Liver (tissue), 9 donors: ENCODE results near the gene GPR146. TPM values are rescaled to one million over a fixed set of nuclear protein-coding genes. Genes with fewer than 3 reads are reported as not detected.
A peak's percentile ranks its signal among the peaks of the same experiment; 100 is the strongest.

ENCODE experiments used
- DNase-seq: peaks from one replicate; pipeline ENCODE4 v3.0.0-alpha.2; 2017; ENCODE audit warnings: low spot score
- H3K27ac ChIP-seq, 2 donors: one replicate each; pipeline ENCODE4 v1.7.0; 2013; ENCODE audit warnings: inconsistent platforms in 2 of 2, low read length in 2 of 2, control low read depth in 1 of 2, low read depth in 1 of 2, mild to moderate bottlenecking in 1 of 2
- H3K27me3 ChIP-seq, 4 donors: one replicate each; pipeline versions ENCODE4 v1.6.1 to v1.7.0; 2013; ENCODE audit warnings: low read length in 3 of 4, inconsistent platforms in 1 of 4, mild to moderate bottlenecking in 1 of 4, moderate library complexity in 1 of 4; ENCODE audit not compliant: control insufficient read depth in 4 of 4, insufficient read depth in 4 of 4
- H3K36me3 ChIP-seq, 4 donors: one replicate each; pipeline versions ENCODE4 v1.6.1 to v1.7.0; 2013; ENCODE audit warnings: low read length in 3 of 4, mild to moderate bottlenecking in 3 of 4, low read depth in 1 of 4, moderate library complexity in 1 of 4; ENCODE audit not compliant: control insufficient read depth in 4 of 4, insufficient read depth in 3 of 4
- H3K4me1 ChIP-seq, 4 donors: one replicate each; pipeline versions ENCODE4 v1.6.1 to v1.7.0; 2013; ENCODE audit warnings: low read length in 3 of 4, mild to moderate bottlenecking in 3 of 4, moderate library complexity in 1 of 4; ENCODE audit not compliant: control insufficient read depth in 4 of 4, insufficient read depth in 4 of 4
- H3K4me3 ChIP-seq, 3 donors: one replicate each; pipeline versions ENCODE4 v1.6.1 to v1.7.0; 2013; ENCODE audit warnings: low read length in 3 of 3, control low read depth in 1 of 3, low read depth in 1 of 3, mild to moderate bottlenecking in 1 of 3
- H3K9ac ChIP-seq, 2 donors: one replicate each; pipeline ENCODE4 v1.7.0; 2013; ENCODE audit warnings: low read length in 2 of 2, mild to moderate bottlenecking in 2 of 2, moderate library complexity in 2 of 2, control low read depth in 1 of 2, low read depth in 1 of 2
- H3K9me3 ChIP-seq, 4 donors: one replicate each; pipeline versions ENCODE4 v1.6.1 to v1.7.0; 2013; ENCODE audit warnings: low read length in 3 of 4; ENCODE audit not compliant: control insufficient read depth in 4 of 4
- CTCF ChIP-seq: fragments of 150-350 bp; IDR thresholded peaks from 2 replicates; pipeline ENCODE4 v1.5.1; 2017; ENCODE audit warnings: improper control_type of control experiment, low read depth, low read length; ENCODE audit not compliant: missing input control
- EGR1 ChIP-seq, 2 donors: IDR thresholded peaks; 2 replicates each; pipeline ENCODE4 v1.6.1; 2016 to 2018; ENCODE audit warnings: antibody characterized with exemption in 2 of 2, low read depth in 2 of 2
- FOXA1 ChIP-seq: IDR thresholded peaks from 2 replicates; pipeline ENCODE4 v1.6.1; 2016; ENCODE audit warnings: antibody characterized with exemption
- FOXA2 ChIP-seq: IDR thresholded peaks from 2 replicates; pipeline ENCODE4 v1.6.1; 2016; ENCODE audit warnings: antibody characterized with exemption
- GABPA ChIP-seq, 2 donors: IDR thresholded peaks in 1 of 2; conservative IDR thresholded peaks in 1 of 2; 2 replicates each; pipeline ENCODE4 v1.6.1; 2016; ENCODE audit warnings: antibody characterized with exemption in 2 of 2, mild to moderate bottlenecking in 1 of 2, moderate library complexity in 1 of 2
- HNF4A ChIP-seq, 2 donors: conservative IDR thresholded peaks; 2 replicates each; pipeline ENCODE4 v1.6.1; 2016; ENCODE audit warnings: antibody characterized with exemption in 2 of 2, mild to moderate bottlenecking in 2 of 2
- HNF4G ChIP-seq: IDR thresholded peaks from 2 replicates; pipeline ENCODE4 v1.6.1; 2016; ENCODE audit warnings: antibody characterized with exemption
- JUND ChIP-seq, 2 donors: IDR thresholded peaks; 2 replicates each; pipeline ENCODE4 v1.6.1; 2016; ENCODE audit warnings: antibody characterized with exemption in 2 of 2
- NR2F2 ChIP-seq: IDR thresholded peaks from 2 replicates; pipeline ENCODE4 v1.6.1; 2016; ENCODE audit warnings: antibody characterized with exemption
- RAD21 ChIP-seq, 2 donors: IDR thresholded peaks; 2 replicates each; pipeline ENCODE4 v1.6.1; 2016; ENCODE audit warnings: antibody characterized with exemption in 2 of 2, mild to moderate bottlenecking in 2 of 2
- REST ChIP-seq: IDR thresholded peaks from 2 replicates; pipeline ENCODE4 v1.6.1; 2016; ENCODE audit warnings: antibody characterized with exemption, mild to moderate bottlenecking
- SP1 ChIP-seq: IDR thresholded peaks from 2 replicates; pipeline ENCODE4 v1.6.1; 2018; ENCODE audit warnings: antibody characterized with exemption, mild to moderate bottlenecking
- TAF1 ChIP-seq: conservative IDR thresholded peaks from 2 replicates; pipeline ENCODE4 v1.6.1; 2016; ENCODE audit warnings: antibody characterized with exemption, mild to moderate bottlenecking
- WGBS: extraction: QIAGEN DNeasy Blood & Tissue Kit; methylation state at CpG from one replicate; pipeline ENCODE4 v1.1.7; 2013; 5-methylcytosine and 5-hydroxymethylcytosine counted together
- polyA plus RNA-seq, 2 donors: library from polyadenylated mRNA; stranded (reverse) in 1 of 2; unstranded in 1 of 2; fragments of 200-250 nt in 1 of 2; fragments of >200 nt in 1 of 2; fragmentation: Nextera tagmentation in 1 of 2; extraction: Ambion mirVana in 1 of 2; gene quantifications; one replicate each; pipeline versions ENCODE4 v1.2.1 to v1.2.3, GENCODE V29; 2013 to 2015
- total RNA-seq, 2 donors: library from RNA; depleted of rRNA; stranded (reverse); fragments of >200 nt; gene quantifications; one replicate each; pipeline ENCODE4 v1.2.3, GENCODE V29; 2014
- TF ChIP-seq, protein P1 (sequence below): IDR thresholded peaks from 2 replicates; pipeline ENCODE4 v1.6.1; 2016; ENCODE audit warnings: antibody characterized with exemption
- TF ChIP-seq, protein P2 (sequence below): IDR thresholded peaks from 2 replicates; pipeline ENCODE4 v1.6.1; 2016; ENCODE audit warnings: antibody characterized with exemption
- donor health status: healthy.
- donor health status: healthy.
- donor health status: healthy.
- donor health status: healthy.
- donor health status: healthy.

GPR146 gene
- total and polyA plus RNA-seq, 4 donors = 15.5 to 33.5 (median 26.7) TPM

DNA sequence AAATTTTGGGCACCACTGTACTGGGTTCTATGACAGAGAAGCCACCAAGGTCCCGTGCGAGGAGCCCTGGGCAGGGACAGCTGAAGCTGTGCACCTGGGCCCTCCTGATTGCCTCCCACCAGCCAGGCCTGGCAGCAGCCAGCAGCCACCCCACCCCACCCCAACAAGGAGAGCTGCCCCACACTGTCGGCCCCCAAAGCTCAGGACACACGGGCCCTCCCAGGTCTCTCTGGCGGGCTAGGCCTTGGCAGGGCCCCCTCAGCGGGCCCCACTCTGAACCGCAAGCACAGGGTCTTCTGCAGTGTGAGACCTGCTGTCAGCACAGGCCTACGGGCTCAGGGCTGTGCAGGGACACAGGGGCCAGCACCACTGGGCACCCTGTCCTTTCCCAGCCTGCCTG lies 5.5 kb downstream of the GPR146 start:
- no peak overlapping the region for H3K9ac ChIP-seq
- 89% methylated on average over 8 of the region's 8 CpGs for WGBS
- H3K27ac ChIP-seq = peak overlapping the region in 1 of 2 donors; percentile 76
- no peaks in the 10 kb centered on the region for H3K27me3 ChIP-seq
- H3K4me3 ChIP-seq = no peak overlapping the region
- TF ChIP-seq REST (no peak), HNF4A (conservative IDR thresholded peaks at IDR 0.05) (no peak), NR2F2 (no peak), GABPA (IDR thresholded peaks at IDR 0.05 in 1 of 2, conservative IDR thresholded peaks at IDR 0.05 in 1 of 2) (no peak), FOXA2 (no peak), CTCF (no peak), RAD21 (IDR thresholded peaks at IDR 0.05) (no peak), FOXA1 (no peak), HNF4G (no peak), TAF1 (no peak), JUND (IDR thresholded peaks at IDR 0.05) (no peak), EGR1 (IDR thresholded peaks at IDR 0.05; ENCODE audit: low read depth in 2 of 2) (no peak), SP1 (no peak)
- TF ChIP-seq, protein P1, sequence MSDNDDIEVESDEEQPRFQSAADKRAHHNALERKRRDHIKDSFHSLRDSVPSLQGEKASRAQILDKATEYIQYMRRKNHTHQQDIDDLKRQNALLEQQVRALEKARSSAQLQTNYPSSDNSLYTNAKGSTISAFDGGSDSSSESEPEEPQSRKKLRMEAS = no peak
- TF ChIP-seq, protein P2, sequence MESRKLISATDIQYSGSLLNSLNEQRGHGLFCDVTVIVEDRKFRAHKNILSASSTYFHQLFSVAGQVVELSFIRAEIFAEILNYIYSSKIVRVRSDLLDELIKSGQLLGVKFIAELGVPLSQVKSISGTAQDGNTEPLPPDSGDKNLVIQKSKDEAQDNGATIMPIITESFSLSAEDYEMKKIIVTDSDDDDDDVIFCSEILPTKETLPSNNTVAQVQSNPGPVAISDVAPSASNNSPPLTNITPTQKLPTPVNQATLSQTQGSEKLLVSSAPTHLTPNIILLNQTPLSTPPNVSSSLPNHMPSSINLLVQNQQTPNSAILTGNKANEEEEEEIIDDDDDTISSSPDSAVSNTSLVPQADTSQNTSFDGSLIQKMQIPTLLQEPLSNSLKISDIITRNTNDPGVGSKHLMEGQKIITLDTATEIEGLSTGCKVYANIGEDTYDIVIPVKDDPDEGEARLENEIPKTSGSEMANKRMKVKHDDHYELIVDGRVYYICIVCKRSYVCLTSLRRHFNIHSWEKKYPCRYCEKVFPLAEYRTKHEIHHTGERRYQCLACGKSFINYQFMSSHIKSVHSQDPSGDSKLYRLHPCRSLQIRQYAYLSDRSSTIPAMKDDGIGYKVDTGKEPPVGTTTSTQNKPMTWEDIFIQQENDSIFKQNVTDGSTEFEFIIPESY = no peak
- no peak for DNase-seq
- H3K36me3 ChIP-seq = no peaks in the 10 kb centered on the region
- H3K9me3 ChIP-seq = no peaks in the 10 kb centered on the region
- H3K4me1 ChIP-seq = peaks cover 27 to 69% (median 38%) of the 10 kb centered on the region in 4 donors

DNA sequence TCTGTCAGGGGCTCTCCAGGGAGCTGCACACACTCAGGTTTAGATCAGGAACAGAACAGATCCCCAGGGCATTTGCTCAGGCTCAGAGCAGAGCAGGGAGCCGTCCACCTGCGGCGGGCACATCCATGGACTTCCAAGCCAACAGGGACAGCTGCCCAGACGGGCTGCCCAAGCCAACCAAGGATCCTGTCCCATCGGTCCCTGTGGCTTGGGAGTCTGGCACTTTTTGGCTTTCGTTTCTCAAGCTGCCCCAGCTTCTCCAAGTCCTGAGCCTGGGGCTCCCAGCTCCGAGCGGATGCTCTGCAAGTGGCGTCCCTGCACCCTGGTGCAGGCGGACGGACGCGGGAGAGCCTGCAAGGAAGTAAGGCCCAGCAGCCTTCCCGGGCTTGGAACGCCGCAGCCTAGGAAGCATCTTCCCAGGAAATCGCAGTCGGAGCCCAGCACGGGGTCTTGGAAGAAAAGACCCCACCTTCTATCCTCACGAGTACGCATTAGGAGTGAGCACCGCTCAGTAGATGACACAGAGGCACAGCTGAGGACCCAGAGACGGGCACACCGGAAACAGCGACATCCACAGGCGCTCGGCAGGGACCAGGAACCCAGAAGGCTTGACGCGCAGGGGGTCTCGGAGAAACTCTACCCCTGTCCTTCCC lies 6.0 kb downstream of the GPR146 start:
- no peak overlapping the region for H3K27ac ChIP-seq
- H3K27me3 ChIP-seq = no peaks in the 10 kb centered on the region
- WGBS = 96% methylated on average over 30 of the region's 30 CpGs
- no peaks in the 10 kb centered on the region for H3K9me3 ChIP-seq
- no peak overlapping the region for H3K9ac ChIP-seq
- H3K36me3 ChIP-seq = no peaks in the 10 kb centered on the region
- H3K4me3 ChIP-seq = no peak overlapping the region
- TF ChIP-seq NR2F2 (no peak), FOXA1 (no peak)
- DNase-seq = no peak
- peaks cover 24 to 68% (median 36%) of the 10 kb centered on the region in 4 donors for H3K4me1 ChIP-seq
